ENCODE measurements around the gene AOPEP. TPM values are rescaled to one million over a fixed set of nuclear protein-coding genes. Genes with fewer than 3 reads are reported as not detected.

Gene AOPEP
- total RNA-seq, 1 donor from 2014 or later: 24.8 TPM

DNA sequence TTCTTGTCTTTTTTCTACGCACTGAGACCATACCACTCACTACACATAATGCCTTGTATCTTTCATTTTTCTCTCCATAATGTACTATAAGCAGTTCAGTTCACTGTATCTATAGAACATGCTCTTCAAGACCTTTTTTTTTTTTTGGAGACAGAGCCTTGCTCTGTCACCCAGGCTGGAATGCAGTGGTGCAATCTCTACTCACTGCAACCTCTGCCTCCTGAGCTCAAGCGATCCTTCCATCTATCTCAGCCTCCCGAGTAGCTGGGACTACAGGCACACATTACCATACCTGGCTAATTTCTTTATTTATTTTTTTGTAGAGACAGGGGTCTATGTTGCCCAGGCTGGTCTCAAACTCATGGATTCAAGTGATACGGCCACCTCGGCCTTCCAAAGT, 382.3 kb downstream of the AOPEP start:
- TF ChIP-seq, protein P1, sequence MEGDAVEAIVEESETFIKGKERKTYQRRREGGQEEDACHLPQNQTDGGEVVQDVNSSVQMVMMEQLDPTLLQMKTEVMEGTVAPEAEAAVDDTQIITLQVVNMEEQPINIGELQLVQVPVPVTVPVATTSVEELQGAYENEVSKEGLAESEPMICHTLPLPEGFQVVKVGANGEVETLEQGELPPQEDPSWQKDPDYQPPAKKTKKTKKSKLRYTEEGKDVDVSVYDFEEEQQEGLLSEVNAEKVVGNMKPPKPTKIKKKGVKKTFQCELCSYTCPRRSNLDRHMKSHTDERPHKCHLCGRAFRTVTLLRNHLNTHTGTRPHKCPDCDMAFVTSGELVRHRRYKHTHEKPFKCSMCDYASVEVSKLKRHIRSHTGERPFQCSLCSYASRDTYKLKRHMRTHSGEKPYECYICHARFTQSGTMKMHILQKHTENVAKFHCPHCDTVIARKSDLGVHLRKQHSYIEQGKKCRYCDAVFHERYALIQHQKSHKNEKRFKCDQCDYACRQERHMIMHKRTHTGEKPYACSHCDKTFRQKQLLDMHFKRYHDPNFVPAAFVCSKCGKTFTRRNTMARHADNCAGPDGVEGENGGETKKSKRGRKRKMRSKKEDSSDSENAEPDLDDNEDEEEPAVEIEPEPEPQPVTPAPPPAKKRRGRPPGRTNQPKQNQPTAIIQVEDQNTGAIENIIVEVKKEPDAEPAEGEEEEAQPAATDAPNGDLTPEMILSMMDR (conservative IDR thresholded peaks at IDR 0.05): no peak

DNA sequence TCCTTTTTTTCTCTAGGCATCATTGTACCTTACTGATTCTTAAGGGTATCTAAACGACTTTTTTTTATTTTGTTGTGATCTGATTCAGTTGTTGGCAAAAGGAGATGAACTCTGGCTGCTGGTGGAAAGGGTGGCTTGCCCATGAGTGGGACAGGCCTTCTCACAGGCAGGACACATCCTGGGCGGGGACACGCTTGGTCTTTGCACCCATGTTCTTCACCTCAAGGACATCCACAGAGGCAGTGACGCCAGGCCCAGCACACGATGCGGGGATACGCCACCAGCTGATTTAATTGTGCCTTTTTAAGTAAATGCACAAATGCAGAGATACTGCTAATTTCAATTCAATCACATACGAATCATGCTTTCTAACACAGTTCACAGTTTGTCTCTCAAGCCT, 383.0 kb downstream of the AOPEP start:
- no peak overlapping the region for H3K27ac Mint-ChIP-seq (ENCODE audit: unreplicated experiment)
- TF ChIP-seq, protein P1 (conservative IDR thresholded peaks at IDR 0.05): no peak
- H3K27me3 Mint-ChIP-seq (ENCODE audit: low read depth): no peaks in the 10 kb centered on the region
- peaks cover 18% of the 10 kb centered on the region for H3K4me1 Mint-ChIP-seq
- no peak for DNase-seq (ENCODE audit: low read depth, low spot score)
- H3K36me3 Mint-ChIP-seq (ENCODE audit: low read depth): peaks cover 13% of the 10 kb centered on the region
- H3K9me3 Mint-ChIP-seq: no peaks in the 10 kb centered on the region
- H3K4me3 Mint-ChIP-seq: no peak overlapping the region

More for the DNA sequence above, 382.3 kb downstream of the AOPEP start:
- Mint-ChIP-seq H3K4me3 (no peak overlapping the region), H3K4me1 (peaks cover 18% of the 10 kb centered on the region), H3K27ac (ENCODE audit: unreplicated experiment) (peak overlapping the region; percentile 38), H3K27me3 (ENCODE audit: low read depth) (no peaks in the 10 kb centered on the region), H3K36me3 (ENCODE audit: low read depth) (peaks cover 13% of the 10 kb centered on the region), H3K9me3 (no peaks in the 10 kb centered on the region)
- no peak for DNase-seq (ENCODE audit: low read depth, low spot score)

DNA sequence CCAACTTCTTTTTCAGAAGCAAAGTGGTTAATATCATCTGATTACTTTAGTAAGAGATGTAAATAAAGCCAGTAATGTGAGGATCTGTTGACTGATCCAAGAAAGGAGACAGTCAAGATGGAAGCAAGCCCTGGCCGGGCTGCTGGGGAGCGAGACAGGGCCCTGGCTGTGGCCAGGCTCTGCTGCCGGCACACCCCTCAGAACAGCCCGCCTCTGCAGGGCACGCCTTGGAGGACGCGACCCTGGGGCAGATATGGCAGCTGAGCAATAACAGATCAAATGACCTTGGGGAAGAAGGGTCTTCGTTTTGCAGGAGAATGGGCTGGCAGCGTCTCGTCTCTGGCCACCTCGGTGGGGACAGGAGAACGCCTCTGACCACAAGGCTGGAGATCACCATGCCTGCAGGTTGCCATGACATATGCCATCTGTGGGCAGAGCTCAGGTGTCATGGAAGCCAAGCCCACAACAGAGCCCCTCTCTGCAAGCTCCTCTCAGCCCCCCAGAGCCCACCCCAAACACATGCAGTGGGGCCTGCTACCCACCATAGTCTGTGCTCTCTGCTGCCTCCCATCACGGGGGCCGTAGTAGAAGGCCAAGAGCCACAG, 384.5 kb downstream of the AOPEP start:
- H3K9me3 Mint-ChIP-seq: no peaks in the 10 kb centered on the region
- no peak for DNase-seq (ENCODE audit: low read depth, low spot score)
- TF ChIP-seq, protein P1 (conservative IDR thresholded peaks at IDR 0.05): no peak
- peaks cover 18% of the 10 kb centered on the region for H3K4me1 Mint-ChIP-seq
- H3K4me3 Mint-ChIP-seq: no peak overlapping the region
- H3K36me3 Mint-ChIP-seq (ENCODE audit: low read depth): peaks cover 9% of the 10 kb centered on the region
- H3K27me3 Mint-ChIP-seq (ENCODE audit: low read depth): no peaks in the 10 kb centered on the region
- no peak overlapping the region for H3K27ac Mint-ChIP-seq (ENCODE audit: unreplicated experiment)

DNA sequence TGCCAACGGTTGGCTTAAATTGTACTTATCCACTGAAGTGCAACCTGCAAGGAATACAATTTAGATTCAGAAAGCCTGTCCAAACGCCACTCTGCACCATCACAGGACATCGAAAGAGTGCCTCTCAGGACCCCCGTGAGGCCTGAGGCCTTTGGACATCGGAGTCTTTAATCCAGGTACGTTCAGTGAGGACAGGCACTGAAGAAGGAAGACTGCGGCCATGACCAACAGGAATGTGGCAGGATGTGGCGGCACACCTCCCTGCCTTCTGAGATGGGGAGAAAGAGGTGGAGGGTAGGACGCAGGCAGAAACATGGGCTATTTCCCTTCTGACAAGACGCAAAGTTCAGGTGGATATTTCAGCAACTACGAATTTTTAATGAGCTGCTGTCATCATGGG, 385.2 kb downstream of the AOPEP start:
- Mint-ChIP-seq H3K9me3 (no peaks in the 10 kb centered on the region), H3K27me3 (ENCODE audit: low read depth) (no peaks in the 10 kb centered on the region), H3K4me3 (no peak overlapping the region), H3K36me3 (ENCODE audit: low read depth) (peaks cover 7% of the 10 kb centered on the region), H3K4me1 (peaks cover 18% of the 10 kb centered on the region), H3K27ac (ENCODE audit: unreplicated experiment) (no peak overlapping the region)
- TF ChIP-seq, protein P1 (conservative IDR thresholded peaks at IDR 0.05): no peak
- no peak for DNase-seq (ENCODE audit: low read depth, low spot score)

DNA sequence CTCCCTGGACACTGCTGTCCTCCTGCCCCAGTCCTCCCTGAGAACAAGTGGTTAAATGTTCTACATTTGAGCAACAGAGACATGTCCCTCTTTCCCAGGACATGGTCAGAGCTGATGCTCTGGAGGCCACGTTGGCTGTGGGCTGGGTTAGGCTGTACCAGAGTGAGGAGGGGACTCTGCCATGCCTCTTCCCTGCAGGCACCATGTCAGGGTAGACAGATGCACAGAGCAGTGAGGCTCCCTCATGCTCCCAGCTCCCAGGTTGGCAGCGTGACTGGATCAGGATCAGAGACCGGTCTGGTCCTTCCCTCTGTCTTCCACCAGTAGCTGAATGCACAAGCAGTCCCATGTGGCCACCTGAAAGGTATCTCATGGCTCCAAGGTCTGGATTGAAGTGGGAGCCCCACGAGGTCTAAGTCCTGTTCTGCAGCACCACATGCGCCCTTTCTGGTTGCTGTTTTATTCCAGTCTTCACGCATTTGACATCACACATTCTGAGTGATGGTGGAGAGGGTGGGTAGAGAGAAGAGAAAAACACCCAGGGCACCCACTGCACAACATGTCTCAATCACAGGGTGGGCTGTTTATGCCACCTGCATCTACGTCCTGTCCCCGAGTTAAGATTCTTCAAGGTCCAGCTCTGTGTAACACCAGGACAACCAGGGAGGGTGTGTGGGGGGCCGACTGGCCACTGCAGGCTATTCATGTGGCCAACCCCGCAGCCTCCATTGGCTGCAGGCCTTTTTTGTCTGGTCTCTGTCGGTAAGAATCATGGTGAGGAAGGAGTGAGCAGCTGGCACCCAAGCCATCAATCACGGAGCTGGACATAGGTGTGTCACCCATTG, 386.2 kb downstream of the AOPEP start:
- Mint-ChIP-seq H3K27me3 (ENCODE audit: low read depth) (no peaks in the 10 kb centered on the region), H3K4me1 (peaks cover 10% of the 10 kb centered on the region), H3K27ac (ENCODE audit: unreplicated experiment) (peak overlapping the region; percentile 6), H3K4me3 (no peak overlapping the region), H3K9me3 (no peaks in the 10 kb centered on the region), H3K36me3 (ENCODE audit: low read depth) (peaks cover 3% of the 10 kb centered on the region)
- DNase-seq (ENCODE audit: low read depth, low spot score): no peak
- TF ChIP-seq, protein P1 (conservative IDR thresholded peaks at IDR 0.05): no peak
